ENCODE results near the gene C3orf52. TPM values are rescaled to one million over a fixed set of nuclear protein-coding genes. Genes with fewer than 3 reads are reported as not detected.

C3orf52 gene
- total and polyA plus RNA-seq, 2 donors (not counting 1 experiment from before 2014, with no cell fraction given), result 0.18 to 3.9 TPM

DNA sequence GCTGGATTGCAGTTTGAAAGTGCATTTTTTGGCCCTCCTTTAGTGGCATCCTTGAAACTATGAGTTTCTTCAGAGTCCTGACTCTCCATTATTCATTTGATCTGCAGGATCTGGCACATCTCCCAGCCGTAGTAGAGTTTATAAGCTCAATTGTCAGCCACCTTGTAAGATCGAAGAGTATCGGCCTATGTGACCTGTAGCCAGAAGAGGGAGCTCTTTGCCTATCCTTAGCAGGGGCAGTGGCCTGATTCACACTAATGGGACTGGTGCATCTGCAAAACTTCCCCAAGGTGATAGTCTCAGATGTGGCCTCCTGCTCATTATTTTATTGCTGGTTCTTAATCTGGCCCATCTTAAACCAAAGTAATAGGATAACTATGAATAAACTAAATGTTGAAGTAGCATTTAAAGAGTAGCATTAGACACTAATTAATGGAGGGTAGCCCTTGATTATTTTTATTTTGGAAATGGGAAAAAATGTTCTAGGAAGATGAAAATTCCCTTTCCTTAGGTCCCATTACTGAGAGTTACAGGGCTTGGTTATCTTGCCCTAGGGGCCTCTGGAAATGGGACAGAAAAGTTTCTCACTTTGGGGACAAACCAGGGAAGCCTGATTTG lies 25.7 kb downstream of the C3orf52 start:
- H3K27me3 ChIP-seq (replicated peaks in 1 of 4; ENCODE audit: control extremely low read depth in 1 of 4, control insufficient read depth in 3 of 4, insufficient read depth in 4 of 4, low read length in 3 of 4), result no peaks in the 10 kb centered on the region
- POLR2A ChIA-PET, result interaction anchor here (0.6 to 0.7 kb wide), 2 partner anchors 220 to 387 kb away, joined by 3 read pairs; no protein-coding TSS in a partner anchor
- Mint-ChIP-seq H3K4me3 (no peak overlapping the region), H3K27ac (no peak overlapping the region), H3K27me3 (no peaks in the 10 kb centered on the region), H3K4me1 (peaks cover 41% of the 10 kb centered on the region), H3K9me3 (ENCODE audit: insufficient read depth) (no peaks in the 10 kb centered on the region)
- no peaks in the 10 kb centered on the region for H3K79me2 ChIP-seq (ENCODE audit: control insufficient read depth, insufficient read depth, low read length)
- no peaks in the 10 kb centered on the region for H3K36me3 ChIP-seq (replicated peaks in 1 of 2; ENCODE audit: control extremely low read depth in 1 of 2, control insufficient read depth in 1 of 2, extremely low read depth in 1 of 2, insufficient read depth in 2 of 2, low read length in 1 of 2)
- no peak overlapping the region for H3K4me3 ChIP-seq (ENCODE audit: control extremely low read depth in 1 of 5, extremely low read depth in 1 of 5, insufficient read depth in 1 of 5, low read depth in 2 of 5, low read length in 4 of 5)
- no peak for TF ChIP-seq EZH2 (IDR thresholded peaks at IDR 0.05; ENCODE audit: borderline replicate concordance, insufficient read depth, low read depth, low read length, poor library complexity, severe bottlenecking)
- TF ChIP-seq, protein P1, sequence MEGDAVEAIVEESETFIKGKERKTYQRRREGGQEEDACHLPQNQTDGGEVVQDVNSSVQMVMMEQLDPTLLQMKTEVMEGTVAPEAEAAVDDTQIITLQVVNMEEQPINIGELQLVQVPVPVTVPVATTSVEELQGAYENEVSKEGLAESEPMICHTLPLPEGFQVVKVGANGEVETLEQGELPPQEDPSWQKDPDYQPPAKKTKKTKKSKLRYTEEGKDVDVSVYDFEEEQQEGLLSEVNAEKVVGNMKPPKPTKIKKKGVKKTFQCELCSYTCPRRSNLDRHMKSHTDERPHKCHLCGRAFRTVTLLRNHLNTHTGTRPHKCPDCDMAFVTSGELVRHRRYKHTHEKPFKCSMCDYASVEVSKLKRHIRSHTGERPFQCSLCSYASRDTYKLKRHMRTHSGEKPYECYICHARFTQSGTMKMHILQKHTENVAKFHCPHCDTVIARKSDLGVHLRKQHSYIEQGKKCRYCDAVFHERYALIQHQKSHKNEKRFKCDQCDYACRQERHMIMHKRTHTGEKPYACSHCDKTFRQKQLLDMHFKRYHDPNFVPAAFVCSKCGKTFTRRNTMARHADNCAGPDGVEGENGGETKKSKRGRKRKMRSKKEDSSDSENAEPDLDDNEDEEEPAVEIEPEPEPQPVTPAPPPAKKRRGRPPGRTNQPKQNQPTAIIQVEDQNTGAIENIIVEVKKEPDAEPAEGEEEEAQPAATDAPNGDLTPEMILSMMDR (IDR thresholded peaks at IDR 0.05), result peak; percentile 92
- CTCF ChIA-PET, result interaction anchor here (0.5 to 4.2 kb wide), 78 partner anchors 10 to 1466 kb away, joined by 3 to 84 read pairs (median 4); partner anchors contain the start of genes ATG3, BTLA, CD200 and CD200R1
- peaks cover 42 to 47% of the 10 kb centered on the region in 2 donors for H3K4me1 ChIP-seq (ENCODE audit: control insufficient read depth in 2 of 2, insufficient read depth in 2 of 2, low read length in 2 of 2)
- H3K9ac ChIP-seq (ENCODE audit: low read length), result no peak overlapping the region
- H3K27ac ChIP-seq (ENCODE audit: low read length in 2 of 2), result no peak overlapping the region
- peak; percentile 88 for DNase-seq
- H3K4me2 ChIP-seq (replicated peaks; ENCODE audit: low read depth, low read length, poor library complexity, severe bottlenecking), result no peak overlapping the region
- peak overlapping the region; percentile 43 for H2AFZ ChIP-seq (ENCODE audit: insufficient read depth, low read depth, low read length, poor library complexity, severe bottlenecking)
- WGBS (ENCODE audit: insufficient coverage), result 10% methylated on average over 3 of the region's 3 CpGs
- no peaks in the 10 kb centered on the region for H3K9me3 ChIP-seq (ENCODE audit: control extremely low read depth in 1 of 3, control insufficient read depth in 2 of 3, insufficient read depth in 1 of 3, low read length in 2 of 3)
- intact Hi-C loops (cut with micrococcal nuclease), result loop anchor here (1.0 to 5.0 kb wide), 6 partner anchors 55 to 867 kb away; no protein-coding TSS in a partner anchor
- no peaks in the 10 kb centered on the region for H4K20me1 ChIP-seq (ENCODE audit: control insufficient read depth, insufficient read depth, low read length, poor library complexity, severe bottlenecking)
- peak; percentile 84 for ATAC-seq (ENCODE audit: low read depth)

Data from B cell (primary cell).